Tibial nerve (tissue), 4 donors: ENCODE data around the gene CSN3. TPM values are rescaled to one million over a fixed set of nuclear protein-coding genes. Genes with fewer than 3 reads are reported as not detected.

Experiments
- total RNA-seq, 4 donors: library from RNA; depleted of rRNA; stranded (reverse); fragments of >200 nt; gene quantifications; one replicate each; pipeline ENCODE4 v1.1.0, GENCODE V29; 2016

The CSN3 gene
- total RNA-seq, 4 donors from 2014 or later, result not detected

Other genes starting within 250 kb of the CSN3 start
- not detected for gene STATH, start 246.6 kb upstream of the CSN3 start, total RNA-seq
- not detected for gene HTN3, start 214.1 kb upstream of the CSN3 start, total RNA-seq
- gene HTN1, start 192.2 kb upstream of the CSN3 start, total RNA-seq, result not detected
- gene PRR27, start 88.4 kb upstream of the CSN3 start, total RNA-seq, result not detected
- gene ODAM, start 46.9 kb upstream of the CSN3 start, total RNA-seq, result not detected
- gene FDCSP, start 16.5 kb upstream of the CSN3 start, total RNA-seq, result not detected
- not detected for gene CABS1, start 92.4 kb downstream of the CSN3 start, total RNA-seq
- not detected for gene SMR3A, start 118.2 kb downstream of the CSN3 start, total RNA-seq
- not detected for gene SMR3B, start 140.5 kb downstream of the CSN3 start, total RNA-seq
- gene OPRPN, start 155.3 kb downstream of the CSN3 start, total RNA-seq, result not detected
- not detected for gene MUC7, start 229.6 kb downstream of the CSN3 start, total RNA-seq